ENCODE results near the gene LARGE2.
A peak's percentile ranks its signal among the peaks of the same experiment; 100 is the strongest.

The LARGE2 gene

DNA sequence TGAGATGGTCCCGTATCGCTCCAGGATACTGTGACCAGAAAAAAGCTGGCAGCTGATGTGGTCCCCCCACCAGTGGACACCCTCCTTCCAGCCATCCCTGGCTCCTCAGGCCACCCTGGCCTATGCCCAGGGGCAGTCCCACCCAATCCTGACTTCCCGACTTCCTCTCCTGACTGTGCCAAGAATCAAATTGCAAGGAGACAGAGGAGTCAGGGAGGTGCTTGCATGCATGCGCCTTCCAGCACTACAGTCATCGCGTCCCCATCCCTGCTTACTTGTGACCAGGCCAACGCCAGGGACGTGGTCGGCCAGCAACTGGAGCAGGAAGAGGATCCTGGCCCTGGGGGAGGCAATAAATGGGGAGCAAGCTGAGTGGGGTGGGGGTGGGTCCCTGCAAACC is 11.8 kb upstream of the LARGE2 start:
- Mint-ChIP-seq H3K4me1 (peaks cover 23% of the 10 kb centered on the region), H3K4me3 (no peak overlapping the region), H3K9me3 (no peaks in the 10 kb centered on the region), H3K27ac (ENCODE audit: low read depth) (no peak overlapping the region), H3K27me3 (no peaks in the 10 kb centered on the region), H3K36me3 (ENCODE audit: insufficient read depth) (peaks cover 27% of the 10 kb centered on the region)
- ATAC-seq (replicated peaks; ENCODE audit: extremely low read depth, poor library complexity, severe bottlenecking): no peak
- no peak for DNase-seq (ENCODE audit: low spot score in 2 of 2)

DNA sequence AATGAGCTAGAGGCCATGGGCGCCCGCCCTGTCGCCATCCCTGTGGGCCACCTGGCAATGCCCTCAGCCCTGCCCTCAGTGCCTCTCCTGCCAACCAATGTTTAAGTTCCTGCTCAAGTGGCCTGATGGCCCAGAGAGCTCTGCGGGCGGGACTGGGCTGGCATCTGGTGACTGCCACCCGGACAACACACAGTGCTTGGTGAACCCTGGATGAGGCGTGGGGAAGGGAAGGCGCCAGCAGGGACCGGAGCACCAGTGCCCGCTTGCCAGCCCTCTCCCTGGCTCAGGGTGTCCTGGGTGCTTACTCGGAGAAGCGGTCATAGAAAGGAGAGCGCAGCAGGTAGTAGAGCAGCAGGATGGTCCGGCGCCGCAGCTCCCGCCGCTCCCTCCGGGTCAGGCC is 8.9 kb upstream of the LARGE2 start:
- no peaks in the 10 kb centered on the region for H3K27me3 Mint-ChIP-seq
- H3K4me1 Mint-ChIP-seq: peaks cover 27% of the 10 kb centered on the region
- DNase-seq (ENCODE audit: low spot score in 2 of 2) (no peak), ATAC-seq (replicated peaks; ENCODE audit: extremely low read depth, poor library complexity, severe bottlenecking) (no peak)
- peaks cover 29% of the 10 kb centered on the region for H3K36me3 Mint-ChIP-seq (ENCODE audit: insufficient read depth)
- no peak overlapping the region for H3K4me3 Mint-ChIP-seq
- peak overlapping the region; percentile 8 for H3K27ac Mint-ChIP-seq (ENCODE audit: low read depth)
- no peaks in the 10 kb centered on the region for H3K9me3 Mint-ChIP-seq

DNA sequence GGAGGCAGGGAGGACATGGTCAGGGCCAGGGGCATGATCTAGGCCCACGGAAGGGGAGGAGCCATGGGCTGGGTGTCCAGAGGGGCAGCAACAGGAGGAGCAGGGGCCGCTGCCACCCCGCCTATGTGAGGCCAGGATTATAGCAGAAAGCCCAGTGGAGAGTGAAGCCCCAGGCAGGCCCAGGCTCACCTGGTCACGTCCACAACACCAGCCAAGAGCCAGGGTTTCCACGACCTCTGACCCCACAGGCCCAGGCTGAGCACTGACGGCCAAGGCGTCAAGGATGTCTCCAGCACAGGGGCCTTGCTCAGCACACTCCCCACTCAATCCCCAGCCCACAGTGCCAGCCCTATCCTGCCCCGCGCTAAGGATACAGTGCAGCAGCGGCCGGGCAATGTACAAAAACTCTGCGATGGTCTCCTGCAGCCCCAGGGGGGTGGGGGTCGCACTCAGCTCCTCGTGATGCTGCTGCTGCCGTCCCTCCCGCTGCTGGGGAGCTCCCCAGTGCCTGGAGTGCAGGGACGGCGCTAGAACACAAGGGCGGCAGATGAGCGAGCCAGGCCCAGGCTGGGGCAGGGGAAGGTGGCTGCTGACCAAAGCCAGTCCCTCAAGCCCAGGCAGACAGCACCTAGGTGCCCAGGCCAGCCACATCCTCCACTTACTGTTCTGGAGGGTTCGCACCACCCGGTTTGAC is 8.4 kb upstream of the LARGE2 start:
- peaks cover 30% of the 10 kb centered on the region for H3K36me3 Mint-ChIP-seq (ENCODE audit: insufficient read depth)
- peak overlapping the region; percentile 23 for H3K4me3 Mint-ChIP-seq
- ATAC-seq (replicated peaks; ENCODE audit: extremely low read depth, poor library complexity, severe bottlenecking) (no peak), DNase-seq (ENCODE audit: low spot score in 2 of 2) (no peak)
- H3K27ac Mint-ChIP-seq (ENCODE audit: low read depth): no peak overlapping the region
- H3K4me1 Mint-ChIP-seq: peaks cover 26% of the 10 kb centered on the region
- H3K27me3 Mint-ChIP-seq: no peaks in the 10 kb centered on the region
- no peaks in the 10 kb centered on the region for H3K9me3 Mint-ChIP-seq

GRCh38 chr11:45915446-45915845 is 7.0 kb upstream of the LARGE2 start:
- H3K27me3 Mint-ChIP-seq: no peaks in the 10 kb centered on the region
- no peak overlapping the region for H3K27ac Mint-ChIP-seq (ENCODE audit: low read depth)
- H3K36me3 Mint-ChIP-seq (ENCODE audit: insufficient read depth): peaks cover 29% of the 10 kb centered on the region
- ATAC-seq (replicated peaks; ENCODE audit: extremely low read depth, poor library complexity, severe bottlenecking) (no peak), DNase-seq (ENCODE audit: low spot score in 2 of 2) (no peak)
- H3K9me3 Mint-ChIP-seq: no peaks in the 10 kb centered on the region
- H3K4me3 Mint-ChIP-seq: peak overlapping the region; percentile 82
- peaks cover 38% of the 10 kb centered on the region for H3K4me1 Mint-ChIP-seq

- ATAC-seq (replicated peaks; ENCODE audit: extremely low read depth, poor library complexity, severe bottlenecking): peak; percentile 3
- H3K4me1 Mint-ChIP-seq: peaks cover 38% of the 10 kb centered on the region
Observed at GRCh38 chr11:45917286-45917622, 5.2 kb upstream of the LARGE2 start.

DNA sequence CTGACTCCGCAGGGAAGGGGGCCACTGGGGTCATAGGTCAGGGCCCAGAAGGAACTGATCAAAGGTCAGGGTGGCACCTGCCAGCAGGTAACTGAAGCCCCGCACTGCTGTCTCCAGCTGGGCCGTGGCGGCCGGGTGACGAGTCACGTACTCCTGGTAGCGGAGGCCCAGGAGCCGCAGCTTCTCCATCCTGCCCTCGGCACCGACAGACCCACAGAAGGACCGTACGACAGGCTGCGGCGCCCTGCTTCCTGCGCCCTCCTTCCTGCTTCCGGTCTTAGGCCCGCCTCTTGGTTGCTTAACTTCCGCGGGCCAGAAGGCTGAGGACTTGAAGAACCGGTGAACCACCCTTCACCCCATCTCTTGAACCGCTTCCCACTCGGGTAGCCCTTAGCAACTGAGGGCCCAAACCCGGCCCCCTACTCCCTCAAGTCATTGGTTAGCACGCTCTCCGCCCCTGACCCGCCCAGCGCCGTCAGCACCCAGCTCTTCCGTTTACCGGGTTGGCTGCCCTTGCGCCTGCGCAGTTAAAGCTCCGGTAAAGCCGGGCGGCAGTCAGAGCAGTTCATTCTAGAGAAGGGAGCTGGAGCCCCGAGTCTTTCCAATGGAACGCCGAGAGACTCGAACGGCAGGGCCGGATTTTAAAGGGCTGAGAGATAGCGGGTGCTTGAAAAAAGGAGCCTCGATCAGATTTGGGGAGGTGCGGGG is 4.7 kb upstream of the LARGE2 start, which contains the start of gene PEX16:
Gene PEX16, minus strand, starts transcription at position 255 of the 708 bp plus-strand sequence. Its CDS starts 66 bp downstream, at position 189.
- peak; percentile 87 to 96 for DNase-seq (ENCODE audit: low spot score in 2 of 2)
- peaks cover 23% of the 10 kb centered on the region for H3K36me3 Mint-ChIP-seq (ENCODE audit: insufficient read depth)
- ATAC-seq (replicated peaks; ENCODE audit: extremely low read depth, poor library complexity, severe bottlenecking): peak; percentile 94
- peak within 1 kb of the TSS; percentile 82 for H3K4me3 Mint-ChIP-seq
- H3K4me1 Mint-ChIP-seq: peaks cover 38% of the 10 kb centered on the region
- peak within 1 kb of the TSS; percentile 92 for H3K27ac Mint-ChIP-seq (ENCODE audit: low read depth)
- H3K9me3 Mint-ChIP-seq: no peaks in the 10 kb centered on the region
- H3K27me3 Mint-ChIP-seq: no peaks in the 10 kb centered on the region

More at GRCh38 chr11:45917286-45917622, 5.2 kb upstream of the LARGE2 start:
- DNase-seq (ENCODE audit: low spot score in 2 of 2): no peak
- Mint-ChIP-seq H3K4me3 (peak overlapping the region; percentile 82), H3K36me3 (ENCODE audit: insufficient read depth) (peaks cover 23% of the 10 kb centered on the region), H3K27me3 (no peaks in the 10 kb centered on the region), H3K9me3 (no peaks in the 10 kb centered on the region), H3K27ac (ENCODE audit: low read depth) (peak overlapping the region; percentile 92)

DNA sequence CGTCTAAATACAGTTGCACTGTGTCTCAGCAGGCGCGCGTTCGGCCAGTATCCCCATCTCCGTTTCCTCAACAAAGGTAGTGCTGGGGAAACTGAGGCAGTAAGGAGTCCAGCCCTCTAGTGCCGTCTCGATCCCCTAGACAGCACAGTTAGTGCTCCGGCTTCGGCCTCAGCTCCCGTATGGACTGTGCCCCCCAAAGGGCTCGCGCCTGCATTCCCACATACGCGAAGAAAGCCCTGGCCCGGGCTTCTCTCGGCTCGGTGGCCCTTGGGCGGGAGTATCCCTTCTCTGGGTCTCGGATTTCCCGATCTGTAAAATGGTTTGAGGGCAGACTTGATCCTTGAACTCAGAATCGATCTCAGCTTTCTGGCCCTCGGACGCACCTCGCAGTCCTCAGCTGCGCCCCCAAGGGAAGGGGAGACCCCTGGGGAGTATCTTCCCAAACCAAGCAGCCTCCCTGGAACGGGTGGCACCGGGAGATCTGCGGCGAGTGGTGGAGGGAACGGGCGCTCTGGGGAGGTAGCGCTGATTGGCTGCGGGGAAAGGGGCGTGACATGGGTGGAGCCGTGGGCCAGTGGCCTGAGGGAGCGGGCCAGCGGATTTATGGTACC is 4.0 kb upstream of the LARGE2 start:
- peak; percentile 2 for ATAC-seq (replicated peaks; ENCODE audit: extremely low read depth, poor library complexity, severe bottlenecking)
- H3K4me3 Mint-ChIP-seq: peak overlapping the region; percentile 82
- no peaks in the 10 kb centered on the region for H3K9me3 Mint-ChIP-seq
- H3K36me3 Mint-ChIP-seq (ENCODE audit: insufficient read depth): peaks cover 23% of the 10 kb centered on the region
- DNase-seq (ENCODE audit: low spot score in 2 of 2): no peak
- peak overlapping the region; percentile 92 for H3K27ac Mint-ChIP-seq (ENCODE audit: low read depth)
- H3K27me3 Mint-ChIP-seq: no peaks in the 10 kb centered on the region
- peaks cover 38% of the 10 kb centered on the region for H3K4me1 Mint-ChIP-seq

DNA sequence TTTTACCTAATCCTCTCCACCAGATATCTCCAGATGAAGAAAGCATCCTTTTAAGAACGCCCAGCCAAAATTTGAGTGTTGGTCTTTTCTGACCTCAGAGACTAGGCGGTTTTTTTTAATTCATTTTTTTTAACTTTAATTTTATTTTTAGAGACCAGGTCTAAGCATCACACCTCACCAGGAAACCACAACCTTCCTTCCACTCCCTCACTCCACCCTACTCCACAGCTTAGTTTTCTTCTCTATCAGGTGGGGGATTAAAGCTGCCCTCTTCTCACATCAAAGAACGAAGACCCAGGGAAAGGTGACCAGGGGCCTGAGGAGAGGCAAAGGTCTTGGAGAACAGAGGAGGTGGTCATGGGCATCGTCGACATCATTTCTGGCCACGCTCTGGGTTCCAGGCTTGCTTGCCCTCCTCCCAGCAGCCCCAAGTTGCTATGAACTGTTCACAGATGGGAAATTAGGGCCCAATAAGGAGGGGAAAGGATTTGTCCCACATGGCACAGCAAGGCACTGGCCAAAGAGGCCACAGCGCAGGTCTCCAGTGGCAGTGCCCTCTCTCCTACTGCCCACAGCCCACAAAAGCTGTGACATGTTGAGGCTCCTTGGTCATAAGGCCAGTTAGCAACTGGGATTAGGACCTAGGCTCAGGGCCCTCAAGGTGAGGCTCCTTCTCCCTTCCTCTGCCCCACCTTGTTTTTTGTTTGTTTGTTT is 3.3 kb upstream of the LARGE2 start:
- no peak for ATAC-seq (replicated peaks; ENCODE audit: extremely low read depth, poor library complexity, severe bottlenecking)
- Mint-ChIP-seq H3K36me3 (ENCODE audit: insufficient read depth) (peaks cover 19% of the 10 kb centered on the region), H3K27me3 (no peaks in the 10 kb centered on the region), H3K4me1 (peaks cover 40% of the 10 kb centered on the region), H3K9me3 (no peaks in the 10 kb centered on the region), H3K27ac (ENCODE audit: low read depth) (peak overlapping the region; percentile 92), H3K4me3 (peak overlapping the region; percentile 82)
- DNase-seq (ENCODE audit: low spot score in 2 of 2): no peak

DNA sequence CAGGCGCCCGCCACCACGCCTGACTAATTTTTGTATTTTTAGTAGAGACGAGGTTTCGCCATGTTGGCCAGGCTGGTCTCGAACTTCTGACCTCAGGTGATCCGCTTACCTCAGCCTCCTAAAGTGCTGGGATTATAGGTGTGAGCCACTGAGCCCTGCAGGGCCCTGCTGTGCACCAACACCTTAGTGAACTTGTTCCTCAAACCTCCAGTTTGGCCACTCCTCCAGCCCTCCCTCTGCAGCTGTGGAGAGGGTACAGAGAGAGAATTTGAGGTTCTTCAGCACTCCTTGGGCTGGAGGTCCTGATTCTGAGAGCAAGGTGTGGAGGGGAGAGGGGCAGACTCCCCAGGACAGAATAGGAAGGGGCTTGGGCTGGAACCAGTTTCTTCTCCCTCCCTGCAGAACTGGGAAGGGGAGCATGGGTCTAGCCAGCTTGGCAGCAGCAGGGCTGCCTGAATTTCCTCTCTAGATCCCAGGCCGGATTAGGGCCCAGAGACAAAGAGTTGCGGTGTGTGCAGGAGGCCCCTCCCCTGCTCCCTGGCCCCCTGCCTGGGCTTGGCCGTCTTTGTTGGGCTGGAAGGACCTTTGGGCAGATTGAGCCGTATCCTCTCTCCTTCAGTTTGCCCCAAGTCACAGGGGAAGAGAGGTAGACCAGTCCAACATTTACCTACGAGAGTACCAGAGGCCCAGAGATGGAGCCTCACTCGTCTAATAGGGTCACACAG is 2.5 kb upstream of the LARGE2 start:
- H3K4me3 Mint-ChIP-seq: peak overlapping the region; percentile 82
- peaks cover 45% of the 10 kb centered on the region for H3K4me1 Mint-ChIP-seq
- peak overlapping the region; percentile 49 for H3K27ac Mint-ChIP-seq (ENCODE audit: low read depth)
- H3K36me3 Mint-ChIP-seq (ENCODE audit: insufficient read depth): peaks cover 14% of the 10 kb centered on the region
- H3K27me3 Mint-ChIP-seq: no peaks in the 10 kb centered on the region
- no peaks in the 10 kb centered on the region for H3K9me3 Mint-ChIP-seq
- ATAC-seq (replicated peaks; ENCODE audit: extremely low read depth, poor library complexity, severe bottlenecking): no peak
- DNase-seq (ENCODE audit: low spot score in 2 of 2): no peak

DNA sequence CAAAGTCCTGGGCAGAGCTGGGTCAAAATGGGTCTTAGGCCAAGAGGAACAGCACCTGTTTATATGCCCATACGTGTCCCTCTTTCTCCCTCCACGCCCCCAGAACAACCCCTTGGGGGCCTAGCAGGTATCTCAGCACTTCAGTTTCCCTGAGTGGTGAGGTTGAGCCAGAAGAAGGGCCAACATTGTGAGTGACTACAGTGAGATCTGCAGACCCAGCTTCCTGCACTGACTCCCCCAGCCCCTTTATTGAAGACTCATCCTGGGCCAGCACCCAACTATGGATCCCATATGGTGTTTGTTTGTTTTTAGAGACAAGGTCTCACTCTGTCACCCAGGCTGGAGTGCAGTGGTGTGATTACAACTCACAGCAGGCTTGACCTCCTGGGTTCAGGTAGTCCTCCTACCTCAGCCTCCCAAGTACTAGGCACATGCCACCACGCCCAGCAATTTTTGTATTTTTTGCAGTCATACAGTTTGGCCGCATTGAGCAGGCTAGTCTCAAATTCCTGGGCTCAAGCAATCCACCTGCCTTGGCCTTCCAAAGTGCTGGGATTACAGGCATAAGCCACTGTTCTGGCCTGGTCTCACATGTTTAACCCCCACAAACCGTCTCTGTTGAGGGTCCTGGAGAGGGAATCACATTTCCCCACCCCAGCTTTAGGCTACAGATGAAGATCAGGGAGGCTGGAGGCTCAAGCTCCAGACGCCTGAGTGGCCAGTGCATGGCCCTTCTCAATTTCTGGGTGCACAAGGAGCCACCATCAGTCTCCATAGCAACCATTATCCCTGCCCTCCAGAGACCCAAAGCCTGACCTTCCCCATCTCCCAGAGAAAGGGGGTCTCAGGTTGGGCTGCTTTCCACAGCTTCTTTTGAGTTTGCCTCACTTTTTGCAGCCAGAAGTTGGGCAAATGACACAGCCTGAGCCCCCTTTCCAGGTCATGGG is 1.7 kb upstream of the LARGE2 start:
- H3K4me3 Mint-ChIP-seq: peak overlapping the region; percentile 76
- peaks cover 38% of the 10 kb centered on the region for H3K4me1 Mint-ChIP-seq
- H3K9me3 Mint-ChIP-seq: no peaks in the 10 kb centered on the region
- H3K27me3 Mint-ChIP-seq: no peaks in the 10 kb centered on the region
- H3K27ac Mint-ChIP-seq (ENCODE audit: low read depth): no peak overlapping the region
- H3K36me3 Mint-ChIP-seq (ENCODE audit: insufficient read depth): peaks cover 12% of the 10 kb centered on the region
- ATAC-seq (replicated peaks; ENCODE audit: extremely low read depth, poor library complexity, severe bottlenecking) (no peak), DNase-seq (ENCODE audit: low spot score in 2 of 2) (no peak)
